Thymus (tissue), 11 donors: Measurements from ENCODE around the gene FAM118A. TPM values are rescaled to one million over a fixed set of nuclear protein-coding genes. Genes with fewer than 3 reads are reported as not detected.

Source experiments
- DNase-seq, 9 donors: peaks; one replicate each; pipeline ENCODE4 v3.0.0-alpha.2; 2013; ENCODE audit warnings: low spot score in 9 of 9, low read depth in 6 of 9, missing footprints in 1 of 9
- H3K27ac ChIP-seq, 2 donors: one replicate each; pipeline ENCODE4 v1.5.1; 2013; ENCODE audit warnings: control low read depth in 1 of 2, low read depth in 1 of 2, low read length in 1 of 2, mild to moderate bottlenecking in 1 of 2, moderate library complexity in 1 of 2
- H3K27me3 ChIP-seq, 2 donors: one replicate each; pipeline ENCODE4 v1.5.1; 2013; ENCODE audit warnings: low read length in 1 of 2; ENCODE audit not compliant: control insufficient read depth in 2 of 2, insufficient read depth in 1 of 2
- H3K36me3 ChIP-seq, 2 donors: one replicate each; pipeline ENCODE4 v1.5.1; 2013; ENCODE audit warnings: low read length in 1 of 2, mild to moderate bottlenecking in 1 of 2, moderate library complexity in 1 of 2; ENCODE audit not compliant: control insufficient read depth in 2 of 2, insufficient read depth in 2 of 2
- H3K4me1 ChIP-seq, 2 donors: one replicate each; pipeline ENCODE4 v1.5.1; 2013; ENCODE audit warnings: low read length in 2 of 2; ENCODE audit not compliant: control insufficient read depth in 2 of 2, insufficient read depth in 2 of 2
- H3K4me3 ChIP-seq, 2 donors: one replicate each; pipeline ENCODE4 v1.5.1; 2013; ENCODE audit warnings: low read length in 2 of 2, control low read depth in 1 of 2, mild to moderate bottlenecking in 1 of 2
- H3K9me3 ChIP-seq, 2 donors: one replicate each; pipeline ENCODE4 v1.5.1; 2013; ENCODE audit warnings: low read length in 1 of 2, mild to moderate bottlenecking in 1 of 2; ENCODE audit not compliant: control insufficient read depth in 2 of 2, insufficient read depth in 1 of 2
- WGBS: extraction: QIAGEN DNeasy Blood & Tissue Kit; methylation state at CpG from one replicate; pipeline ENCODE4 v1.1.7; 2013; 5-methylcytosine and 5-hydroxymethylcytosine counted together
- polyA plus RNA-seq: library from polyadenylated mRNA; stranded (reverse); fragments of 200-250 nt; gene quantifications from one replicate; pipeline ENCODE4 v1.2.3, GENCODE V29; 2013
- total RNA-seq: library from RNA; stranded (reverse); fragments of 120-200 nt; gene quantifications from one replicate; pipeline ENCODE4 v1.2.4, GENCODE V29; 2013
- donor health status: healthy.

Gene FAM118A
- total and polyA plus RNA-seq, 2 donors = 24.1 to 43.8 TPM

- no peaks in the 10 kb centered on the region for H3K36me3 ChIP-seq
- H3K4me3 ChIP-seq = no peak overlapping the region
Measured at GRCh38 chr22:45304971-45305370, 4.8 kb upstream of the FAM118A start.

GRCh38 chr22:45305456-45306075 lies 4.2 kb upstream of the FAM118A start:
- Histone ChIP-seq H3K4me3 (no peak overlapping the region), H3K9me3 (no peaks in the 10 kb centered on the region), H3K27ac (no peak overlapping the region), H3K36me3 (no peaks in the 10 kb centered on the region), H3K4me1 (peaks cover 3 to 15% of the 10 kb centered on the region in 2 donors), H3K27me3 (no peaks in the 10 kb centered on the region)
- WGBS = 95% methylated on average over 6 of the region's 6 CpGs
- DNase-seq = no peak

More at GRCh38 chr22:45304971-45305370, 4.8 kb upstream of the FAM118A start:
- Histone ChIP-seq H3K27ac (no peak overlapping the region), H3K9me3 (no peaks in the 10 kb centered on the region), H3K27me3 (no peaks in the 10 kb centered on the region), H3K4me1 (peaks cover 0 to 11% of the 10 kb centered on the region in 2 donors)
- 94% methylated on average over 6 of the region's 6 CpGs for WGBS
- DNase-seq = no peak

- H3K4me3 ChIP-seq = no peak overlapping the region
- WGBS = 96% methylated on average over 9 of the region's 9 CpGs
- DNase-seq = no peak
- H3K9me3 ChIP-seq = no peaks in the 10 kb centered on the region
- H3K27me3 ChIP-seq = no peaks in the 10 kb centered on the region
- H3K36me3 ChIP-seq = no peaks in the 10 kb centered on the region
- H3K4me1 ChIP-seq = peaks cover 9 to 21% of the 10 kb centered on the region in 2 donors
- no peak overlapping the region for H3K27ac ChIP-seq
Measured at GRCh38 chr22:45306139-45306538, 3.6 kb upstream of the FAM118A start.

GRCh38 chr22:45308391-45308956 lies 1.3 kb upstream of the FAM118A start:
- Histone ChIP-seq H3K36me3 (peaks cover 2 to 3% of the 10 kb centered on the region in 2 donors), H3K27me3 (no peaks in the 10 kb centered on the region), H3K27ac (peak overlapping the region in 1 of 2 donors; percentile 86), H3K9me3 (no peaks in the 10 kb centered on the region), H3K4me1 (peaks cover 14 to 26% of the 10 kb centered on the region in 2 donors), H3K4me3 (peak overlapping the region in 1 of 2 donors; percentile 65)
- DNase-seq = no peak
- WGBS = 94% methylated on average over 6 of the region's 6 CpGs

- peaks cover 2 to 3% of the 10 kb centered on the region in 2 donors for H3K36me3 ChIP-seq
- 43% methylated on average over 25 of the region's 25 CpGs for WGBS
- peaks cover 14 to 28% of the 10 kb centered on the region in 2 donors for H3K4me1 ChIP-seq
- peak in 3 of 9 donors; percentile 18 to 38 (median 23) for DNase-seq
- H3K27me3 ChIP-seq = no peaks in the 10 kb centered on the region
- H3K4me3 ChIP-seq = peak overlapping the region; percentile 65 to 75
- no peaks in the 10 kb centered on the region for H3K9me3 ChIP-seq
- H3K27ac ChIP-seq = peak overlapping the region; percentile 69 to 86
Measured at GRCh38 chr22:45308957-45309421, 745 bp upstream of the FAM118A start.

- Histone ChIP-seq H3K4me1 (peaks cover 14 to 35% of the 10 kb centered on the region in 2 donors), H3K4me3 (peak overlapping the region; percentile 75), H3K9me3 (no peaks in the 10 kb centered on the region), H3K27me3 (no peaks in the 10 kb centered on the region), H3K36me3 (peaks cover 2 to 3% of the 10 kb centered on the region in 2 donors), H3K27ac (peak overlapping the region; percentile 69 to 78)
- WGBS = 9% methylated on average over 33 of the region's 33 CpGs
- peak in 3 of 9 donors; percentile 15 to 40 (median 24) for DNase-seq
Measured at GRCh38 chr22:45310331-45310976, 720 bp downstream of the FAM118A start.

- peak overlapping the region; percentile 75 for H3K4me3 ChIP-seq
- no peak overlapping the region for H3K27ac ChIP-seq
- no peaks in the 10 kb centered on the region for H3K9me3 ChIP-seq
- no peaks in the 10 kb centered on the region for H3K27me3 ChIP-seq
- 74% methylated on average over 14 of the region's 14 CpGs for WGBS
- no peak for DNase-seq
- H3K36me3 ChIP-seq = peaks cover 2 to 3% of the 10 kb centered on the region in 2 donors
- H3K4me1 ChIP-seq = peaks cover 14 to 40% of the 10 kb centered on the region in 2 donors
Measured at GRCh38 chr22:45310977-45311531, 1.3 kb downstream of the FAM118A start.

GRCh38 chr22:45312415-45312814 lies 2.7 kb downstream of the FAM118A start:
- H3K36me3 ChIP-seq = peaks cover 3 to 6% of the 10 kb centered on the region in 2 donors
- H3K9me3 ChIP-seq = no peaks in the 10 kb centered on the region
- H3K4me1 ChIP-seq = peaks cover 14 to 46% of the 10 kb centered on the region in 2 donors
- H3K27ac ChIP-seq = no peak overlapping the region
- H3K4me3 ChIP-seq = no peak overlapping the region
- no peaks in the 10 kb centered on the region for H3K27me3 ChIP-seq
- DNase-seq = no peak
- WGBS = 91% methylated on average over 8 of the region's 8 CpGs

GRCh38 chr22:45312856-45313255 lies 3.1 kb downstream of the FAM118A start:
- Histone ChIP-seq H3K4me1 (peaks cover 18 to 50% of the 10 kb centered on the region in 2 donors), H3K27me3 (no peaks in the 10 kb centered on the region), H3K9me3 (no peaks in the 10 kb centered on the region), H3K27ac (no peak overlapping the region), H3K4me3 (no peak overlapping the region), H3K36me3 (peaks cover 3 to 8% of the 10 kb centered on the region in 2 donors)
- no peak for DNase-seq
- 85% methylated on average over 4 of the region's 4 CpGs for WGBS
